GM19452 (cell line): ENCODE measurements around the gene ZBTB16.

ENCODE experiments used
- ATAC-seq: cut with Tn5 transposase; IDR thresholded peaks from one replicate; pipeline ENCODE4 v1.9.1; 2021; ENCODE audit not compliant: unreplicated experiment

Gene ZBTB16

DNA sequence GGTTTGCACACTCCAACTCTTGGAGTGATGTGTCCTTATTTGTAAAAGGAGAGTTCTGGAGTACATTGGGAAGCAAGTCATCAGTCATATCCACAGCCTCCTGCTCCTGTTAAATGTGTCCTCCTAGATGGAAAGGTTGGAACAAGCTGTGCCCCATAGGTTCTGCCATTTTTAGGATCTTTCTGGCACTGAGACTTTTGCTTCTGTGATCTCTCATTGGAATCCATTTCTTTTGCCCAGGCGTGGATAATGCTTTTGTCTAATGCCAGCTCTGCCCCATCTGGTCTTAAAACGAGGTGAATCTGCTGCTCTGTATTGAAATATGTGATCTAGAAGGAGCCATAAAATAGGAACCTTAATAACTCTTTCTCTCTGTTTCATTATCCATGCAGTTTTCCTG lies 66.4 kb downstream of the ZBTB16 start:
- ATAC-seq = no peak

DNA sequence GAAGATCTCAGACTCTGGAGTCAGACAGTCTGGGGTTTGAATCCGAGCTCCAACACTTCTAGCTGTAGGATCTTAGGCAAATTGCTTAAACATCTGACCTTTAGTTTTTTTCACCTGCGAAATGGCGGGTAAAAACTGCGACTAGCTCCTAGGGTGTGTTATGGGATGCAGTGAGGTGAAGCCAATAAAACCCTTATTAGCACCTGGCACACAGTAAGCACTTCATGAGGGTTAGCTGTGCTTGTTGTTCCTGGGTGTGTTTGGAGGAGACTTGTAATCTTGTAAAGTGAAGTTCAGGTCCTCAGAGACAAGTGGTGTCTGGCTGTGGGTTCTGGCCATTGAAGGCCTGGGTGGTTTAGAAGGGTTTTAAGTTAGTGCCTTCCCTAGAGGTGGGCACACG lies 68.9 kb downstream of the ZBTB16 start:
- no peak for ATAC-seq

DNA sequence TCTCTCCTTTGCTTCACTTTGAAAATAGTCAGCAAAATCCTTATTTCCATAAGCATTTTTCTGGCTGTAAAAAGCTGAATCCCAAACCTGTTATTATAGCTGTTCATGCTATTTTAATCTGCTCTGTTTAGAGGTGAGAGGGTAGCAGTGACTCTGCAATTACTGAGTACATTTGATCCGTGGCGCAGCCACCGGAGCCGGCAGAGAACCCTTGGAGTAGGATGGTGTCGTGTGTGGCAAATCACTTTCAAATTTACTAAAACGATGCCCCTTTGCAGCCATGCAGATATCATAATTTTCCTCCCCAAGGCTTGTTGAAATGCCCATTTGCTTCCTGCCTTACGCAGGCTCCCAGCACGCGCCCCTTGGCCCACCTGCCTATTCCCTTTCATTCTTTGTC lies 69.6 kb downstream of the ZBTB16 start:
- no peak for ATAC-seq

DNA sequence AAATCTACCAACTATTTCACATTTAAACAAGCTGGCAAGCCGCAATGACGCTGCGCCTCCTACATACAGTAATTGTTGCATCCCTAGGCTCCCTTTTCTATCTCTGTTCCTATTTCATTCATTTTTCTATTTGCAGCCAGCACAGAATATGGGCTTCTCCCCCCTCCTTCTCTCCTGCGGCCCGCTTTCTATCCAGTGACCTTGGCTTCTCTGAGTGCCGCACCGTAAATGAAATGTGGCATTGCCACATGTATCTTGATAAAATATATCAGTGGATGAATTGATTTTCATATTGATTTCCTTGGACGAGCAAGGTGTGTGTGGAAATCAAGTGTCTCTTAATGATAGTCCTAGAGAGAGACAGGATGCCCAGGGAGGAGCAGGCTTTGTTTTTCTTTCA lies 70.2 kb downstream of the ZBTB16 start:
- no peak for ATAC-seq

DNA sequence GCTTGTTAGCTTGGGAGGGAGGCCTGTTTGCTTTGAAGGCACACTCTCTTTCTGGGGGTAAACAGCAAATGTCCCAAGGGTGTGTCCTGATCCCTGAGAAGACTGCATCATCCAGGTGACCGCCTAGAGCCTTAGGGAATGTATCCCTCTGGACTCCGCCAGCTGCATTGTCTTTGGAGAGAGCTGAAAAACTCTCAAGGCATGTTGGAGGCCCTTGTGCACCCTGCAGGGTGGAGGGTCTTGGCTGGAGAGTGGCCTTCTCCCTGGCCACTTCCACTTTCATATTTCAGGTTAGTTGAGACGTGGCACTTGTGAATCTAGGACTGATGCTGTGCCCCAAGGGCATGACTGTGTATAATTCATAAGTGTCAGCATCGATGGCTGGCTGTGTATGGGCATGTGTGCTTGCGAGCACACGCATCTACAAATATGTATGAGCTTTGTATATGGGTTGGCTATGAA lies 70.6 kb downstream of the ZBTB16 start:
- ATAC-seq = no peak

DNA sequence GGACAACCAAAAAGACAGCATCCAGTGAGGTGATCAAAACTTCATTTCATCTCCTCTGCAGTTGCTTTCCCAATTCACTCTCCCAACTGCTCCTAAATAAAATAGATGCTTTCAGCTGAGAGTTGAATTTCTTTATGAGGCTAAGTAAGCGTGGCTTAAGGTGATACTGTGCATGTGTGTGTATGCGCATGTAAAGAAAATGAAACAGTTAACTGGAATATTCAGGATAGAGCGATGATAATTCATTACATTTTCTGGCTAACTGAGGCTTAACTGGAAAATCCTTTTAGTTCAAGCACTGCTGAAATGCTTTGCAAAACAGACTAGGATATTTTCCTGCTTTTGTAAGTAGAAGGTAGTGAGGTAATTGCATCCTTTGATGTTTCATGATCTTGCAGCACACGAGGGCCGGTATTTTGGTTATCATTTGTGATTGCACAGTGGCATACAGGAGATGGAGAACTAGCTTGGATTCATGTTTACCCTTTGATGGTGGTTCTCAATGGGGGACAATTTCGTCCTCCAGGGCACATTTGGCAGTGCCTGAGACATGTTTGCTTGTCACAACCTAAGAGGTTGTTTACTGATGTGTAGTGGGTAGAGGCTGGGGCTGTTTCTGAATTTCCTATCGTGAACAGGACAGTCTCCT lies 71.2 kb downstream of the ZBTB16 start:
- no peak for ATAC-seq

DNA sequence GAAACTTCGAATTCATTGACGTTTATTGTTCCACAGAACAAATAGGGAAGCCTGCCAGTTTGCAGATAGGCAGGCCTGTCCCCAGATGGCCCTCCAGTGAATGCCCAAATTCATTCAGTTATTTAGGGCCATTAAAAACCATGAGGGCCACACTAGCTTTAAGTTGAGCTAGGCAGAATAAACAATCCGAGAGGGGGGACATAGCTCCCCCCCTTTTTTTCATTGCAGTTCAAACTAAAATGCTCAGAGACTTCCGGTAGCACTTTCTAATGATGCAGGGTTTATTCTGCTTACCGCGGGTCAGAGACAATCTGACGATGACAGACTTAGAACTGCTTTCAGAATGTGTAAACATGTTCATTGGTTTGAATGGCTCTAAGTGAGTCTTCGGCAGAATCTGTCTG lies 72.0 kb downstream of the ZBTB16 start:
- ATAC-seq = no peak

DNA sequence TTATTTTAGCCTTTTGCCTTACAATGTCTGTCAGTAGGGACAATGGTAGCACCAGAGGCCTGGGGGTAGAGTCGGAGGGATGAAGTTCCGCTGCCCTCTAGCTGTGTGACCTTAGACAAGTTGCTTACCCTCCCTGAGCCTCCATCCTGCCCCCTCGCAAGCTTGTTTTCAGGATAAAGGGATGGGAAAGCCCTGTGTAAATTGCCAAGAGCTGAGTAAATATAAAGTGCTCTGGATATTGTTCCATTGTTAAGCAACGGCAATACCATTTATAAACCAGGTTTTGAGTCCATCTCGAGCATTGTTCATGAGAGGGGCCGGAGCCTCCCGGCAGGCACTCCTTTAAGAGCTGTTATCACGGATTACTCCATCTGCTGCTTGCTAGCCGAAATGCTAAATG lies 72.9 kb downstream of the ZBTB16 start:
- no peak for ATAC-seq

DNA sequence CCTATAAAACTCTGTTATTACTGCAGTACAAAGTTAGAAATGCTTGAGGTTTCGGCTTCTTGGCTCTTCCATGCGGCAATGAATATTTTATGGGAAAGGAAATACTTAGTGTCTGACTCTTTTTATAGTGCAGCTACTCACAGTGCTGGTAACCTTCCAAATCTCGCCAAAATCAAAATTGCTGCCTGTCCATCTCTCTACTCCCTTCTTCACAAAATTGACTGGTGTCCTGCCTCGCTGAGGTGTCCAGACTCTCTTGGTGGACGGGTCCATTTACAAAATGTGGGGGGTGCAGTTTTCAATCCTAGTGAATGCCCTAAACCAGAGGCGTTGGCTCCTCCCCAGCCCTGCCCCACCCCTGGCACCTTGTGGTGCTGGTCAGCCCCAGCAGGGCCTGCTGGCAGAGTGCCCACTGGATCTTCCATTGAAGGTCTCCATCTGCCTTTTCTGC lies 73.5 kb downstream of the ZBTB16 start:
- ATAC-seq = no peak

DNA sequence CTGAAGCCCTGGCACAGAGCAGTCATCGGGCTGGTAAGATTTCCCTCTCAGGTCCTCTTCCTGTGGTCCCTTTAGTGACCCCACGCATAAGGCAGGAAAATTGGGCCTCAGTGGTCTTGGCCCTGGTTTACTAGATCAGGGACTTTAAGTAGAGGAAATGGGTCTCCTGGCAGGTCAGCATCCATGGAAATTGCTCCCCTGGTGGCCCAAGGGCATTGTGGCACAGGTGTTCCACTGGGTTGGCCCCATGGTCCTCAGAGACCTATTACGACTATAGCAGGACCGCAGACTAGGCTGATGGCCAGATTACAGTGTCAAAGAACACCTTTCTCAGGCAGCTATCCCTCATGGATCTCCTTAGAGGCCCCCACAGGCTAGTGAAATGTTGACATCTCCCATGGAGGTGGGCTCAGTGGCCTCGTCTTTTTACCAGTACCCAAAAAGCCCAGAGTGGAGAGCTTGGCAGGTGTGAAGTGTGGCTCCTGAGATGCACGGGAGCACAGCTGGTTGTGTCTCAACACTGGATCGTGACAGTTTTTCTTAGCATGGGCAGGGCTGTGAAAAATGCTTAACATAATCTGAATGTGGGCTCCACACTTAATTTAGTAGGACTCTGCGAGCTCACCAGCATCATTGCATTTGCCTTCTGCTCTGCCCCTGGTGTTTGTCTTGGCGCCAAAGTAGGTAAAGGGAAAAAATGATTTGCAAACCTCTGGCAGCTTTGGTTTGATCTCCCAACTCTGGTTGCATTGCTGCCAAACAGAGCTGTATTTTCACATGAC lies 74.2 kb downstream of the ZBTB16 start:
- ATAC-seq = no peak

DNA sequence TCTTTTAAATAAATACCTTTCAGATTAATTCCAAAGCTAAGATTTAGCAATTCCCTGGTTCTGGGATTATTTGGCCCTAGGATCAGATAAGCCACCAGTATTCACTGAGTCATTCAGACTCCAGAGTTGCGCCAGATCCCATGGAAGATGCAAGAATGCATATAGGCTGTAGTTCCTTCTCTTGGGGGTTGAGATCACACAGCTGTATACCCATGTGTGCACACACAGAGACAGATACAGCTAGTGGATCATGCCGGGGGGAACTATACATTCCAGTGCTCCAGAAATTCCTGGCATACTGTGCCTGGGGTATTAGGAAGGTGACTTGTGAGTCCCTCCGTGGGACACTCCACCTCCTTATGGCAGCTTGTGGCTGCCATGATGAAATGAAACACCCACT lies 75.4 kb downstream of the ZBTB16 start:
- ATAC-seq = no peak

DNA sequence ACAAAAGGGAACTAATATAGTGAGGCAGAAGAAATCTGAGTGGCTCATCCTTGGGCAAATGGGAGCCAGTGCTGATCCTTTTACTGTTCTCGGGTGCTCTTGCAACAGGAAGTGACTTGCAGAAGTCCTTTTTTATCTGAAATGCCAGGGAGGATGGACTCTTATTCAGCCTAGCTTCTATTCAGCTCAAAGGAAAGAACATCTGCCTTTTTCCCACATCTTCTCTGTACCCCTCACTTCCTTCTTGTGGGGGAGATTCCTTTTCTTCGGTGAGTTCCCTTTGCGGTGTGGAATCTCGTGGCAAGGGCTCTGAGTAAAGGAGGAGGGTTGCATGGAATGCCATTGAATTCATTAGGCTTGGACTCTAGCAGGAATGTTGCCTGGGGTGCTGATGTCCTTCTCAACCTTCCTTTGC lies 76.2 kb downstream of the ZBTB16 start:
- no peak for ATAC-seq

DNA sequence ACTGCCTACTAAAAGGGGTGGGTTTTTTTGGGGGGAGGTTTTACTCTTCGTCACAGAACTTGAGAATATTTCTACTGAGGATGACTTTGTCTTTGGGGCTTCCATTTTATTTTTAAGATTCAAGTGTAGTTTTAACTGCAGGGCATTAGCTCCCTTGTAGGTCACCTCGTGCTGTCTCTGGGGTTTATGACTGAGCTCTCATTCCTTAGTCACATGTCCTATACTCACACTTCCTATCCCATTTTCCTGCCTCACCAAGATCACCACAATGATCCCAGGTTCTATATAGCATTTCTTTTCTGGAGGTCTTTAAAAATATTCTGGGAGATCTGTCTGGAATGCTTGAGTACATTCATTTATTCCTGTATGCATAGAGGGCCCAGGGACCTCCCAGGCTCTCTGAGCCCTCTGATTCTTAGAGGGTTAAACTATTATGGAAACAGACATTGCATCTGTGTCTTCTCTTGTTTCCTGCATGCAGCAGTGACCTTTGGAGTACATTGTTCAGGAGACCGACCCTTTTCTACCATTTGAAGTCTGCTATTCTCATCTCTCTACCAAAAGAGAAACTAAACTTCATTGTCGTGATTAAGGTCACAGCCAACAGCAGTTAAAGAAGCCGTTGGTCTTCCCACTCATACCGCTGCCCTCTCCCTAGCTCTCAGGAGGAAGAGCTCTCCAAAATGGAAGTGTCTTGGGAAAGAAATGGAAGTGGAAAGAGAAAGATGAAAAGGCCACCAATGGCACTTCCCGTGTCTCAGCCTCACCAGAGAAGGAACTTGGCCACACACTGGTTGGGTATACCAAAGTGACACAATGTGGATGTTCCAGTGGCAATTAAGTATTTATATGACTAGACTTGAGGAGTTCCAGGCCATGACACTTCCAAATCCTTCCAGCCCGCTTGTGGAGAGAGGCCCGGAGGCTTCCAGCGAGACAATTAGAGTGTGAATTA lies 77.5 kb downstream of the ZBTB16 start:
- no peak for ATAC-seq

DNA sequence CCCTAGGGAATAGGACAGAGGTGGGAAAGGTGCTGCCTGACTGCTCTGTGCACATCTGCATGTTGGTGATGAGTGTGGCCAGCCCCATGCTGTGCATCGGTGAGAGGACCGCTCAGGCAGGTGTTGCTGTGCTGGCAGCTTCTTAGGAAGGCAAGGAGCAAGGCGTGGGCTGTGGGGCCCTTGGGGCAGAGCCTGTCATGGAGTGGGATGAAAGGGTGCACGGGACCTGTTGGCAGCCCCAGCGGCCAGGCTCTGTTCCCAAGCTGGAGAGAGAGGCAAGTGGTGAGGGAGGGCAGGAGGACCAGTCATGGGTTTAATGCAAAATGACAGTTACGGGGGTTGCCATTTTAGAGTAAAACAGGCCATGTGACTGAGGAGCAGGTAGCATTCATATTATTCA lies 78.3 kb downstream of the ZBTB16 start:
- no peak for ATAC-seq

DNA sequence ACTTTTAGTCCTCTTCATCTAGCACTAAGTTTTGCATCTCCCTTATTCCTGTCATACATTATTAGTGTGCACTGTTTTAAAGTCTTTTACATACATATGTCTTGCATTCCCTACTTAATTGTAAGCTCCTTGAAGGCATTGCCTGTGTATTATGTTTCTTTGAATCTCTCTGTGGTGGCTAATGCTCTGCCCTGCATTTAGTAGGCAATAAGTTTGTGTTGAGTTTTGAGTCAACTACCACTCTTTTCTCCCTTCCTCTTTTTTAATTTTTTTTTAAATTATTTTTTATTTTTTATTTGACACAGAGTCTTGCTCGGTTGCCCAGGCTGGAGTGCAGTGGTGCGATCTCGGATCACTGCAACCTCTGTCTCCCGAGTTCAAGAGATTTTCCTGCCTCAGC lies 78.9 kb downstream of the ZBTB16 start:
- ATAC-seq = no peak

DNA sequence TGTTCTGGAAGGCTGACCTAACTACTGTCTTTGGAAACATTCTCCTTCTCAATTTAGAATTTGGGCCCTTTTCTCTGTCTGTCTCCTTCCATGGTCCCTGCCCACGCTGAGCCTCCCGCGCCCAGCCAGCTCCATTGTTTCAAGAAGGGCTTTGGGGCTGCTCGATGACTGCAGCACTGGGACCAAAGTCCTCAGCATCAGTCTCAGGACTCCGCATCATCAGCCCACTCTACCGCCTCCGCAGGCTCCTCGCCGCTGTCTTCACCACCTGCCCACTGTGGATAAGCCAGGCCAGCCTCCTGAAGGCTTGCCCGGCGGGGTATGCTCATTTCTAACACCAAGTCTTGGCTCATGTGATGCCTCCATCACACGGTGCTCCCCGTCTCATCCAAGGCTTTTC lies 81.3 kb downstream of the ZBTB16 start:
- ATAC-seq = no peak

DNA sequence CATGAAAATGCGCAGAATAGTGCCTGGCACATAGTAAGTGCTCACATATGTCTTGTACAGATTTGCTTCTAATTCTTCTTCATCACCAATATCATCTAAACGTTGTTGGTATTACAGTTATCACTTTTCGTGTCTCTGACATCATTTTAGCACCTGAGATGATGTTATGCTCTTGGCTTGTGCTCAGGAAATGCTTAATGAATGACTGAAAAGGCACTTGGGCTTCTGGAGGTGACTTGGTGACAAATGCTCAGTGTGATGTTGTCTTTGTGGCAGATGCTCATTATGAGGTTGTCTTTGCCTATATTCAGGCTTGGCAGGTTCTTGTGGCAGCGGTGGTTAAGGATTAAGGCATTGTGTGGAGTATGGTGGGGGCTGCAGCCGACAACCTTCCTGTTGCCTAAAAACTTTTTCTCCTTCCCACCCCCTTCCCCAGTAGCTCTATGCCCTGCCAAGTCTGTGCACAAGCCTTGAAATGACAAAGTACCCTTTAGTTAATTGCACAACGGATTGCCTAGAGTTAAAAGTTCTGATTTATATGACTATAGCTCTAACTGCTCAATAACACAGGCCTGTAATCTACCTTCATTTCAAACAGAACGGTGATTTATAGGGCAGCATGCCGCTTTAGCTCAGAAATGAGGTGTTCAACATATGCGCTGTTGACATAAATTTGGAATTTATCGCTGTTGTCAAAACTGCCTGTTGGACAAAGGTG lies 82.5 kb downstream of the ZBTB16 start:
- ATAC-seq = no peak

DNA sequence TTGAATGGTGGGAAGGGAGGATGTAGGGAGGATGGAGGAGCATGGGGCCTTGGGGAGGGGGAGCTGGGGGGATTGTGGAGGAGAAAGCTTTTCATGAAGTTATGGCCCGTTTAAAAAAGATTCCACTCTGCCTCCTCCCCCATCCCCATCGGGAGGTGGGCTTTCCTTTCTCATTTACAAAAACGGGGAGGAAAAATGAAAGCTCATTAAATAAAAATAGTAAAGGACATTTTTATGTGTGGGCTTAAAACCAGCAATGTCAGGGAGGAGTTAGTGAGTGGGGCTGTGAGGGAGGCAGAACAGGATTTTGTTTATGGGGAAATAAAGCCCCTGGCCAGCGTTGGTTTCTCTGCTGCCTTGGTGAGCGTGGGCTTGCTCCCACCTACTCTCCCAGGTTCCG lies 83.2 kb downstream of the ZBTB16 start:
- no peak for ATAC-seq

DNA sequence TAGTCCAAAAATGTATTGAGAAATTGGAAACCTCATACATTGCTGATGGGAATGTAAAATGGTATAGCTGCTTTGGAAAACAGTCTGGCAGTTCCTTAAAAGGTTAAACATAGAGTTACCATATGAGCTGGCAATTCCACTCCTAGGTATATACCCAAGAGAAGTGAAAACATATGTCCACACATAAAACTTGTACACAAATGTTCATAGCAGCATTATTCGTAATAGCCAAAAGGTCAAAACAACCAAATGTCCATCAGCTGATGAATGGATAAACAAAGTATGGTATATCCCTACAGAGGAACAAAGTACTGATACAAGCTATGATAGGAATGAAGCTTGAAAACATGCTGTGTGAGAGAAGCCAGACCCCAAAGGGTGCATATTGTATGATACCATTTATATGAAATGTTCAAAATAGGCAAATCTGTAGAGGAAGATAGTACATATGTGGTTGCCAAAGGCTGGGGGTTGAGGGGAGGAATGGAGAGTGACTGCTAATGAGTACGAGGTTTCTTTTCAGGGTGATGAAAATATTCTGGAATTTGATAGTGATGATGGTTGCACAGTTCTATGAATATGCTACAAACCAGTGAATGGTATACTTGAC lies 85.8 kb downstream of the ZBTB16 start:
- ATAC-seq = no peak

DNA sequence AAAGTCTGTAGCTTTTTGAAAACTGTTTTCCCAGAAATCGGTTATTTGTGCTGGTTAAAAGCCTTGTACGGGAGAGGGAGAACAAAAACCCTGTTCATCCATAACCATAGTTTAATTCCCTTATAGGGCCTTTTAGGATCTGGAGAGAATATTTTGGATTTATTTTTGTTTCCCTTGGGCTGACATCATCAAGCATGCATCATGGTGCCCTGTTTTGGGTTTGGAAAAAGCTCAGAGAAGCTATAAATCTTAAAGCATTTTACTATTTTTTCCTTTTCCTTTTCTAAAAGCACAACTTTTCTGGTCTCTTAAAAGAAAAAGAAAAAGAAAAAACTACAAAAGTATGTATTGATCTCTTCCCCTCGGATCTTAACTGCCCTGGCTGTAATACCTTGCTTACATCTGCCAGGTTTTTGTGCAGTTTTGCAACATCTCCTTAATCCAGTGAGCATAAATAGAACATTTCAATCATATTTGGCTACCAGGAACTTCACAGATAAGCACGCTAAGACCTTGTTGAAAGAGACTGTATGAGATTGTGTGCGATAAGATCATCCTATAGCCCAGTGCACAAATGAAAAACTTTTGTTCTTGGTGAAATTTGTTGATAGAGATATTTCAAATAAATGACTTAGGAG lies 88.0 kb downstream of the ZBTB16 start:
- no peak for ATAC-seq
